Liver (tissue), 9 donors: ENCODE measurements around the gene SLC43A3. TPM values are rescaled to one million over a fixed set of nuclear protein-coding genes. Genes with fewer than 3 reads are reported as not detected.

ENCODE experiments used
- DNase-seq: peaks from one replicate; pipeline ENCODE4 v3.0.0-alpha.2; 2017; ENCODE audit warnings: low spot score
- H3K27ac ChIP-seq, 2 donors: one replicate each; pipeline ENCODE4 v1.7.0; 2013; ENCODE audit warnings: inconsistent platforms in 2 of 2, low read length in 2 of 2, control low read depth in 1 of 2, low read depth in 1 of 2, mild to moderate bottlenecking in 1 of 2
- H3K27me3 ChIP-seq, 4 donors: one replicate each; pipeline versions ENCODE4 v1.6.1 to v1.7.0; 2013; ENCODE audit warnings: low read length in 3 of 4, inconsistent platforms in 1 of 4, mild to moderate bottlenecking in 1 of 4, moderate library complexity in 1 of 4; ENCODE audit not compliant: control insufficient read depth in 4 of 4, insufficient read depth in 4 of 4
- H3K36me3 ChIP-seq, 4 donors: one replicate each; pipeline versions ENCODE4 v1.6.1 to v1.7.0; 2013; ENCODE audit warnings: low read length in 3 of 4, mild to moderate bottlenecking in 3 of 4, low read depth in 1 of 4, moderate library complexity in 1 of 4; ENCODE audit not compliant: control insufficient read depth in 4 of 4, insufficient read depth in 3 of 4
- H3K4me1 ChIP-seq, 4 donors: one replicate each; pipeline versions ENCODE4 v1.6.1 to v1.7.0; 2013; ENCODE audit warnings: low read length in 3 of 4, mild to moderate bottlenecking in 3 of 4, moderate library complexity in 1 of 4; ENCODE audit not compliant: control insufficient read depth in 4 of 4, insufficient read depth in 4 of 4
- H3K4me3 ChIP-seq, 3 donors: one replicate each; pipeline versions ENCODE4 v1.6.1 to v1.7.0; 2013; ENCODE audit warnings: low read length in 3 of 3, control low read depth in 1 of 3, low read depth in 1 of 3, mild to moderate bottlenecking in 1 of 3
- H3K9ac ChIP-seq, 2 donors: one replicate each; pipeline ENCODE4 v1.7.0; 2013; ENCODE audit warnings: low read length in 2 of 2, mild to moderate bottlenecking in 2 of 2, moderate library complexity in 2 of 2, control low read depth in 1 of 2, low read depth in 1 of 2
- H3K9me3 ChIP-seq, 4 donors: one replicate each; pipeline versions ENCODE4 v1.6.1 to v1.7.0; 2013; ENCODE audit warnings: low read length in 3 of 4; ENCODE audit not compliant: control insufficient read depth in 4 of 4
- CTCF ChIP-seq: fragments of 150-350 bp; IDR thresholded peaks from 2 replicates; pipeline ENCODE4 v1.5.1; 2017; ENCODE audit warnings: improper control_type of control experiment, low read depth, low read length; ENCODE audit not compliant: missing input control
- EGR1 ChIP-seq, 2 donors: IDR thresholded peaks; 2 replicates each; pipeline ENCODE4 v1.6.1; 2016 to 2018; ENCODE audit warnings: antibody characterized with exemption in 2 of 2, low read depth in 2 of 2
- FOXA1 ChIP-seq: IDR thresholded peaks from 2 replicates; pipeline ENCODE4 v1.6.1; 2016; ENCODE audit warnings: antibody characterized with exemption
- GABPA ChIP-seq, 2 donors: IDR thresholded peaks in 1 of 2; conservative IDR thresholded peaks in 1 of 2; 2 replicates each; pipeline ENCODE4 v1.6.1; 2016; ENCODE audit warnings: antibody characterized with exemption in 2 of 2, mild to moderate bottlenecking in 1 of 2, moderate library complexity in 1 of 2
- HNF4A ChIP-seq, 2 donors: conservative IDR thresholded peaks; 2 replicates each; pipeline ENCODE4 v1.6.1; 2016; ENCODE audit warnings: antibody characterized with exemption in 2 of 2, mild to moderate bottlenecking in 2 of 2
- HNF4G ChIP-seq: IDR thresholded peaks from 2 replicates; pipeline ENCODE4 v1.6.1; 2016; ENCODE audit warnings: antibody characterized with exemption
- NR2F2 ChIP-seq: IDR thresholded peaks from 2 replicates; pipeline ENCODE4 v1.6.1; 2016; ENCODE audit warnings: antibody characterized with exemption
- RAD21 ChIP-seq, 2 donors: IDR thresholded peaks; 2 replicates each; pipeline ENCODE4 v1.6.1; 2016; ENCODE audit warnings: antibody characterized with exemption in 2 of 2, mild to moderate bottlenecking in 2 of 2
- REST ChIP-seq: IDR thresholded peaks from 2 replicates; pipeline ENCODE4 v1.6.1; 2016; ENCODE audit warnings: antibody characterized with exemption, mild to moderate bottlenecking
- RXRA ChIP-seq, 2 donors: IDR thresholded peaks; 2 replicates each; pipeline ENCODE4 v1.6.1; 2017 to 2018; ENCODE audit warnings: antibody characterized with exemption in 2 of 2, mild to moderate bottlenecking in 1 of 2
- YY1 ChIP-seq: IDR thresholded peaks from 2 replicates; pipeline ENCODE4 v1.6.1; 2016; ENCODE audit warnings: antibody characterized with exemption, mild to moderate bottlenecking
- WGBS: extraction: QIAGEN DNeasy Blood & Tissue Kit; methylation state at CpG from one replicate; pipeline ENCODE4 v1.1.7; 2013; 5-methylcytosine and 5-hydroxymethylcytosine counted together
- polyA plus RNA-seq, 2 donors: library from polyadenylated mRNA; stranded (reverse) in 1 of 2; unstranded in 1 of 2; fragments of 200-250 nt in 1 of 2; fragments of >200 nt in 1 of 2; fragmentation: Nextera tagmentation in 1 of 2; extraction: Ambion mirVana in 1 of 2; gene quantifications; one replicate each; pipeline versions ENCODE4 v1.2.1 to v1.2.3, GENCODE V29; 2013 to 2015
- total RNA-seq, 2 donors: library from RNA; depleted of rRNA; stranded (reverse); fragments of >200 nt; gene quantifications; one replicate each; pipeline ENCODE4 v1.2.3, GENCODE V29; 2014
- TF ChIP-seq, protein P1 (sequence below): IDR thresholded peaks from 2 replicates; pipeline ENCODE4 v1.6.1; 2016; ENCODE audit warnings: antibody characterized with exemption
- donor health status: healthy.
- donor health status: healthy.
- donor health status: healthy.
- donor health status: healthy.
- donor health status: healthy.

SLC43A3 gene
- total and polyA plus RNA-seq, 4 donors: 47.2 to 152 (median 93.0) TPM

DNA sequence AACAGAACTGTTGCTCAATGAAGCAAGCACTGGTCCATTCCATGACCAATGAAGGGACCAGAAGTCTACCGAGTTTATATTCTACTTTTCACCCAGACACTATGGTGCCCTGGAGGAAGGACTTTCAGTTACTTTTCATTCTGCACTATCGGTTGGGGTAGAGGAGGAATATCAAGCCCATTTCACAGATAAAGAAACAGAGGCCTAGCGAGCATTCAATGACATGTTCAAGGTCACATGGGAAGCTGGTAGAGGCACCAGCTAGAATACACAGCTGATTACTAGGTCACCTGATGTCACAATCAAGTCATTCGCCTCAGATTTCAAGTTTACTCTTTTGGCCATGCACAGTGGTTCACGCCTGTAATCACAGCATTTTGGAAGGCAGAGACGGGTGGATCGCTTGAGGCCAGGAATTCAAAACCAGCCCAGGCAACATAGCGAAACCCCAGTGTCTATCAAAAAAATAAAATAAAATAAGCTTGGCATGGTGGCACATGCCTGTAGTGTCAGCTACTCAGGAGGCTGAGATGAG lies 18.9 kb downstream of the SLC43A3 start:
- Histone ChIP-seq H3K27ac (no peak overlapping the region), H3K27me3 (no peaks in the 10 kb centered on the region), H3K9ac (no peak overlapping the region), H3K36me3 (peaks cover 12 to 54% (median 51%) of the 10 kb centered on the region in 4 donors), H3K4me1 (peaks cover 0 to 1% (median 0%) of the 10 kb centered on the region in 4 donors), H3K9me3 (no peaks in the 10 kb centered on the region), H3K4me3 (no peak overlapping the region)
- DNase-seq: no peak
- TF ChIP-seq EGR1 (IDR thresholded peaks at IDR 0.05; ENCODE audit: low read depth in 2 of 2) (no peak), NR2F2 (no peak), FOXA1 (no peak), REST (no peak), GABPA (IDR thresholded peaks at IDR 0.05 in 1 of 2, conservative IDR thresholded peaks at IDR 0.05 in 1 of 2) (no peak), RXRA (IDR thresholded peaks at IDR 0.05) (no peak), YY1 (no peak), RAD21 (IDR thresholded peaks at IDR 0.05) (no peak)
- TF ChIP-seq, protein P1, sequence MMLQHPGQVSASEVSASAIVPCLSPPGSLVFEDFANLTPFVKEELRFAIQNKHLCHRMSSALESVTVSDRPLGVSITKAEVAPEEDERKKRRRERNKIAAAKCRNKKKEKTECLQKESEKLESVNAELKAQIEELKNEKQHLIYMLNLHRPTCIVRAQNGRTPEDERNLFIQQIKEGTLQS: no peak
- WGBS: 87% methylated on average over 8 of the region's 8 CpGs

GRCh38 chr11:57407010-57407920 lies 19.7 kb downstream of the SLC43A3 start:
- Histone ChIP-seq H3K27ac (no peak overlapping the region), H3K36me3 (peaks cover 12 to 48% (median 47%) of the 10 kb centered on the region in 4 donors)

More at GRCh38 chr11:57407010-57407920, 19.7 kb downstream of the SLC43A3 start:
- peaks cover 0 to 1% (median 0%) of the 10 kb centered on the region in 4 donors for H3K4me1 ChIP-seq
- no peaks in the 10 kb centered on the region for H3K27me3 ChIP-seq
- DNase-seq: no peak
- 88% methylated on average over 9 of the region's 9 CpGs for WGBS
- no peaks in the 10 kb centered on the region for H3K9me3 ChIP-seq
- no peak overlapping the region for H3K4me3 ChIP-seq
- TF ChIP-seq RXRA (IDR thresholded peaks at IDR 0.05): no peak
- no peak for TF ChIP-seq HNF4G
- TF ChIP-seq HNF4A (conservative IDR thresholded peaks at IDR 0.05): no peak
- no peak for TF ChIP-seq RAD21 (IDR thresholded peaks at IDR 0.05)
- no peak for TF ChIP-seq CTCF
- TF ChIP-seq, protein P1: no peak
- no peak for TF ChIP-seq FOXA1
- H3K9ac ChIP-seq: no peak overlapping the region
